Duodenal mucosa (tissue), 2 donors: Measurements from ENCODE around the gene STRAP.
"Not testable (repeated sequence)": the region's sequence is repeated elsewhere in the genome, so short reads cannot be mapped to it uniquely, and the experiment has no call there.

Experiments
- H3K27ac ChIP-seq: one replicate; pipeline ENCODE4 v1.7.0; 2013; ENCODE audit warnings: low read depth, low read length
- H3K27me3 ChIP-seq, 2 donors: one replicate each; pipeline ENCODE4 v1.7.0; 2013; ENCODE audit warnings: low read length in 2 of 2, control low read depth in 1 of 2; ENCODE audit not compliant: insufficient read depth in 2 of 2, control insufficient read depth in 1 of 2
- H3K36me3 ChIP-seq, 2 donors: one replicate each; pipeline ENCODE4 v1.7.0; 2013; ENCODE audit warnings: low read length in 2 of 2, control low read depth in 1 of 2; ENCODE audit not compliant: insufficient read depth in 2 of 2, control insufficient read depth in 1 of 2
- H3K4me1 ChIP-seq, 2 donors: one replicate each; pipeline ENCODE4 v1.7.0; 2013; ENCODE audit warnings: low read length in 2 of 2, control low read depth in 1 of 2; ENCODE audit not compliant: insufficient read depth in 2 of 2, control insufficient read depth in 1 of 2
- H3K4me3 ChIP-seq, 2 donors: one replicate each; pipeline ENCODE4 v1.7.0; 2013; ENCODE audit warnings: low read length in 2 of 2, low read depth in 1 of 2
- H3K9ac ChIP-seq, 2 donors: one replicate each; pipeline ENCODE4 v1.7.0; 2013; ENCODE audit warnings: low read length in 2 of 2, low read depth in 1 of 2
- H3K9me3 ChIP-seq, 2 donors: one replicate each; pipeline ENCODE4 v1.7.0; 2013; ENCODE audit warnings: low read length in 2 of 2, control low read depth in 1 of 2; ENCODE audit not compliant: control insufficient read depth in 1 of 2

Gene STRAP

DNA sequence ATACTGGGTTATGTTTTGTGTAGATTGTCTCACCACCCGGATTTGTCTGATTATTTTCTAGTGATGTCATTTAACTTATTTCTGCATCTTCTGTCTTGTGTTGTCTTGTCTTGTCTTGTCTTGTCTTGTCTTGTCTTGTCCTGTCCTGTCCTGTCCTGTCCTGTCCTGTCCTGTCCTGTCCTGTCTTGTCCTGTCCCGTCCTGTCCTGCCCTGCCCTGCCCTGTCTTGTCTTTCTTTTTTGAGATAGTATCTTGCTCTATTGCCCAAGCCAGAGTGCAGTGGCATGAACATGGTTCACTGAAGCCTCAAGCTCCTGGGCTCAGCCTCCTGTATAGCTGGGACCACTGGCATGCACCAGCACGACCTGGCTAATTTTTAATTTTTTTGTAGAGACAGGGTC, 54.6 kb downstream of the STRAP start:
- Histone ChIP-seq H3K27ac (no peak overlapping the region), H3K9me3 (peaks cover 5 to 7% of the 10 kb centered on the region in 2 donors), H3K4me3 (no peak overlapping the region), H3K36me3 (no peaks in the 10 kb centered on the region), H3K9ac (no peak overlapping the region), H3K4me1 (no peaks in the 10 kb centered on the region), H3K27me3 (no peaks in the 10 kb centered on the region)

DNA sequence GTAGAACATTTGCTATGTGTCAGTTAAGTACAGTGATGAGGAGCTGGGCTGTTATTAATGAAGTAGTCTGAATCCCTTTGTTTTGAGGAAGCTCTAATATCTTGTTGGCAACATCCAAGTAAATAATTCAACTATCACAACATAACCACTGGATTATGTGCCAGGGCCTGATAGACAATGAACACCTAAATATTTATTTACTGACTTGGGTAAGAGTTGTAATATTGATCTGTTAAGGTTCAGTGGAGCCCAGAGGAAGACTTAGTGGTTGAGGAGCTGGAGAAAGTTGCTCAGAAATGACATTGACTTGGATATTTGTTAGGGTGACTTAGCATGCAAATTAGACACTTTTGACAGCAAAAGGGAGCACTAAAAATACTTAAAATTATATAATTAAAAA, 55.7 kb downstream of the STRAP start:
- Histone ChIP-seq H3K27ac (no peak overlapping the region), H3K36me3 (no peaks in the 10 kb centered on the region), H3K9ac (no peak overlapping the region), H3K27me3 (no peaks in the 10 kb centered on the region), H3K4me1 (no peaks in the 10 kb centered on the region), H3K9me3 (peaks cover 5 to 7% of the 10 kb centered on the region in 2 donors), H3K4me3 (no peak overlapping the region)

DNA sequence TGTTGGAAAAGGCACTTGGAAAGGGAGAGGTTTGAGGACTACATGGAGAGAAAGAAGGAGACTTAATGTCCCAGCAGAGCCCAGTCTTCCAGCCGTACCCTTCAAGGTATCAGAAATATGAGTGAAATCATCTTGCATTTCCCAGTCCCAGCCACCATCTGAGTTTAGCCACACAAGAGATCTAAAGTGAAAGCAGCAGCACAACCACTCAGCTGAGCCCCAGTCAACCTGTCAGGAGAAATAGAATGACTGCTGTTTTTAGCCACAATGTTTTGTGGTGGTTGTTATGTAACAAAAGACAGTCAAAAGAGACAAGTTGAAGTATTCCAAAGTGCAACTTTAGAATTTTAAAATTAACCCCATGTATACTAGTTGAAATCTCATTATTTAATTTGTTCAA, 56.9 kb downstream of the STRAP start:
- Histone ChIP-seq H3K4me3 (no peak overlapping the region), H3K9ac (no peak overlapping the region)

DNA sequence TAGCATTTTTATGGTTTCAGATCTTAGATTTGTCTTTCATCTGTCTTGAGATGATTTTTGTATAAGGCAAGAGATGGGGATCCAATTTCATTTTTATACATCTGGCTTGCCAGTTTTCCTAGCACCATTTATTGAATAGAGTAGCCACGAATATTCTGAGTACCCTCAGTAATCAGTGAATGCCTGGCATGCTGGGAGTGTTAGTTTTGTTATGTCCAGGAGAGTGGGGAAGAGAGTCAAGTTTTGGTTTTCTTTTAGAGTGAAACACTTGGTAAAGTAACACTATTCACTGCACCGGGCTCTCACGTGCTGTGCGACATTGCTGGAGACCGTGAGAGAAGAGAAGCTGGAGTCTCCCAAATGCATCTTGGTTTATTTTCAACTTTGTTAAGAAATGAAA, 60.3 kb downstream of the STRAP start:
- H3K27me3 ChIP-seq: no peaks in the 10 kb centered on the region
- no peaks in the 10 kb centered on the region for H3K36me3 ChIP-seq
- no peak overlapping the region for H3K27ac ChIP-seq
- H3K9me3 ChIP-seq: peaks cover 7 to 8% of the 10 kb centered on the region in 2 donors
- H3K9ac ChIP-seq: no peak overlapping the region
- no peaks in the 10 kb centered on the region for H3K4me1 ChIP-seq
- H3K4me3 ChIP-seq: no peak overlapping the region

More for the DNA sequence above, 56.9 kb downstream of the STRAP start:
- Histone ChIP-seq H3K27ac (no peak overlapping the region), H3K9me3 (peaks cover 7 to 8% of the 10 kb centered on the region in 2 donors), H3K36me3 (no peaks in the 10 kb centered on the region), H3K4me1 (no peaks in the 10 kb centered on the region), H3K27me3 (no peaks in the 10 kb centered on the region)

DNA sequence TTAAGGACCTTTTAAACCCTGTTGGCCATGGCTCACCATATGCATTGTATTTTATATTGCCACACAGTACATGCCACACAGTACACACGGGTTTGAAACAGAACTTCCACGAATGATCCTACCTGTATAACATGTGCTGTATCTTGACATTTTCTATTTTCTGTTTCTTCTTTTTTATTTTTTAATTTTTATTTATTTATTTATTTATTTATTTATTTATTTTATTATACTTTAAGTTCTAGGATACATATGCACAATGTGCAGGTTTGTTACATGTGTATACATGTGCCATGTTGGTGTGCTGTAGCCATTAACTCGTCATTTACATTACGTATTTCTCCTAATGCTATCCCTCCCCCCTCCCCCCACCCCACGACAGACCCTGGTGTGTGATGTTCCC, 61.3 kb downstream of the STRAP start:
- H3K27ac ChIP-seq, H3K36me3 ChIP-seq, H3K27me3 ChIP-seq, H3K4me3 ChIP-seq, H3K9me3 ChIP-seq, H3K4me1 ChIP-seq, H3K9ac ChIP-seq: not testable (repeated sequence)

DNA sequence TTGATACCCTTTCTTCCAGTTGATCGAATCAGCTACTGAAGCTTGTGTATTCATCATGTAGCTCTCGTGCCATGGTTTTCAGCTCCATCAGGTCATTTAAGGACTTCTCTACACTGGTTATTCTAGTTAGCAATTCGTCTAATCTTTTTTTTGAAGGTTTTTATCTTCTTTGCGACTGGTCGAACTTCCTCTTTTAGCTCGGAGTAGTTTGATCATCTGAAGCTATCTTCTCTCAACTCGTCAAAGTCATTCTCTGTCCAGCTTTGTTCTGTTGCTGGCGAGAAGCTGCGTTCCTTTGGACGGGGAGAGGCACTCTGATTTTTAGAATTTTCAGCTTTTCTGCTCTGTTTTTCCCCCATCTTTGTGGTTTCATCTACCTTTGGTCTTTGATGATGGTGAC, 66.3 kb downstream of the STRAP start:
- H3K9me3 ChIP-seq, H3K27ac ChIP-seq, H3K9ac ChIP-seq, H3K36me3 ChIP-seq, H3K4me1 ChIP-seq, H3K4me3 ChIP-seq, H3K27me3 ChIP-seq: not testable (repeated sequence)
